ENCODE measurements around the gene KCNIP4.

KCNIP4 gene

GRCh38 chr4:21592970-21593670 lies 355.5 kb downstream of the KCNIP4 start:
- no peak overlapping the region for H3K4me3 Mint-ChIP-seq
- no peak for DNase-seq
- TF ChIP-seq, protein P1, sequence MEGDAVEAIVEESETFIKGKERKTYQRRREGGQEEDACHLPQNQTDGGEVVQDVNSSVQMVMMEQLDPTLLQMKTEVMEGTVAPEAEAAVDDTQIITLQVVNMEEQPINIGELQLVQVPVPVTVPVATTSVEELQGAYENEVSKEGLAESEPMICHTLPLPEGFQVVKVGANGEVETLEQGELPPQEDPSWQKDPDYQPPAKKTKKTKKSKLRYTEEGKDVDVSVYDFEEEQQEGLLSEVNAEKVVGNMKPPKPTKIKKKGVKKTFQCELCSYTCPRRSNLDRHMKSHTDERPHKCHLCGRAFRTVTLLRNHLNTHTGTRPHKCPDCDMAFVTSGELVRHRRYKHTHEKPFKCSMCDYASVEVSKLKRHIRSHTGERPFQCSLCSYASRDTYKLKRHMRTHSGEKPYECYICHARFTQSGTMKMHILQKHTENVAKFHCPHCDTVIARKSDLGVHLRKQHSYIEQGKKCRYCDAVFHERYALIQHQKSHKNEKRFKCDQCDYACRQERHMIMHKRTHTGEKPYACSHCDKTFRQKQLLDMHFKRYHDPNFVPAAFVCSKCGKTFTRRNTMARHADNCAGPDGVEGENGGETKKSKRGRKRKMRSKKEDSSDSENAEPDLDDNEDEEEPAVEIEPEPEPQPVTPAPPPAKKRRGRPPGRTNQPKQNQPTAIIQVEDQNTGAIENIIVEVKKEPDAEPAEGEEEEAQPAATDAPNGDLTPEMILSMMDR (IDR thresholded peaks at IDR 0.05): no peak
- H3K27me3 Mint-ChIP-seq (ENCODE audit: low read depth, poor library complexity): peaks cover 4% of the 10 kb centered on the region
- H3K9me3 Mint-ChIP-seq: no peaks in the 10 kb centered on the region
- H3K27ac Mint-ChIP-seq: no peak overlapping the region
- H3K4me1 Mint-ChIP-seq: peaks cover 5% of the 10 kb centered on the region
- no peaks in the 10 kb centered on the region for H3K36me3 Mint-ChIP-seq (ENCODE audit: low read depth)

GRCh38 chr4:21577056-21577455 lies 371.5 kb downstream of the KCNIP4 start:
- no peak for DNase-seq
- H3K27me3 Mint-ChIP-seq (ENCODE audit: low read depth, poor library complexity): no peaks in the 10 kb centered on the region
- H3K4me1 Mint-ChIP-seq: no peaks in the 10 kb centered on the region
- H3K27ac Mint-ChIP-seq: no peak overlapping the region
- TF ChIP-seq, protein P1 (IDR thresholded peaks at IDR 0.05): no peak
- H3K36me3 Mint-ChIP-seq (ENCODE audit: low read depth): no peaks in the 10 kb centered on the region
- H3K4me3 Mint-ChIP-seq: no peak overlapping the region
- H3K9me3 Mint-ChIP-seq: no peaks in the 10 kb centered on the region

DNA sequence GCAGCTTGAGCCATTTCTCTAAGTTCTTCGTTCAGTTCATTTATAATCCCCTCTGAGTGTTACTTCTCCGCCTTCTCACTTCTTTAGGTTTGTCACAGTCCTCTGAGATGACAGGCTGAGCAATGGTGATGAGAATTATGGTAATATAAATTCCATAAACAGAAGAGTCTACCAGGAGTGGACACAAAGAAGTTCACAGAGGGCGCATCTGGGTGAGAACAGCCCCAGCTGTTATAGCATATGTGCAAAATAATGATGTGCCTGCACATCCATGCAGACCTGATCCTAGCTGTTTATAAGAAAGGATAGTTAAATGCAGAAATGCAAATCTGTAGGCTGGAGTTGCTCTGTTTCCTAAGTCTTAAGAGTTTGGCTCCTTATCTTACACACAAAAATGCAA lies 377.5 kb downstream of the KCNIP4 start:
- no peaks in the 10 kb centered on the region for H3K27me3 Mint-ChIP-seq (ENCODE audit: low read depth, poor library complexity)
- no peaks in the 10 kb centered on the region for H3K36me3 Mint-ChIP-seq (ENCODE audit: low read depth)
- H3K4me1 Mint-ChIP-seq: no peaks in the 10 kb centered on the region
- TF ChIP-seq, protein P1 (IDR thresholded peaks at IDR 0.05): no peak
- H3K4me3 Mint-ChIP-seq: no peak overlapping the region
- DNase-seq: no peak
- H3K27ac Mint-ChIP-seq: no peak overlapping the region
- no peaks in the 10 kb centered on the region for H3K9me3 Mint-ChIP-seq

DNA sequence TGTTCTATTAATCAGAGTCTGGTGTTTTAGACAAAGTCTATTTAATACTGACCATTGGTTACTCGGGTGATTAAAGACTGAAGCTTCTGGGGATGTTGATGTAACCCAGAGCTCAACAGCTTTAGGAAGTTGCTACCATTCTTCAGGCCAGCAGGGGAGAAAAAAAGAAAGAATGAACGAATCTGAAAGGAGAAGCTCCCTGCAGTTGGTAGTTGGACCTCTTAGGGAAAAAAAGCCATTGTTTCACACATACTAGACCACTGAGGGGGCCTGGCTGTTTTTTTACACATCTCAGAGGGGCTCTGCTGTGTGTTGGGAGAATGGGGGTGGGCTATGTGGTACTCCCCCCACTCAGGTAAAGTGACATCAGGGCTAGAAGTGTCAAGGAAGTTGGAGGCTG lies 378.9 kb downstream of the KCNIP4 start:
- H3K36me3 Mint-ChIP-seq (ENCODE audit: low read depth): no peaks in the 10 kb centered on the region
- no peaks in the 10 kb centered on the region for H3K4me1 Mint-ChIP-seq
- DNase-seq: no peak
- no peak overlapping the region for H3K4me3 Mint-ChIP-seq
- TF ChIP-seq, protein P1 (IDR thresholded peaks at IDR 0.05): no peak
- no peaks in the 10 kb centered on the region for H3K9me3 Mint-ChIP-seq
- no peaks in the 10 kb centered on the region for H3K27me3 Mint-ChIP-seq (ENCODE audit: low read depth, poor library complexity)
- no peak overlapping the region for H3K27ac Mint-ChIP-seq

DNA sequence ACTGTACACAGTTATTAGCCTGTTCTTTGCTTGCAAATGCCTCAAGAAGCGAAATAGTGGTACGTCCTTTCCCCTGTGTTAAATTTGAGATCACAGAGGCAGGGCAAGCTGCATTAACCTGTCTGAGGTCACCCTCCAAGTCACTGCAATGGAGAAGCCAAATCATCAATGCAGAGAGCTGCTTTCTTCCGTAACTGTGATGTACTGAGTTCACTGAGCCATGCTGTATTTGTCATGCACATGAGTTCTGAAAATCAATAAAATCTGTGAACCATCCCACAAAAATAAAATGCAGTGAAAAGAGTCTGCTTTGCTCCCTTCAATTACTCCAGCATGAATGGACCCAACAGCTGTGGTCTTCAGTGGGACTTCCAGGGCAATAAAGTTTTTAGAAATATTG lies 393.5 kb downstream of the KCNIP4 start:
- Mint-ChIP-seq H3K9me3 (no peaks in the 10 kb centered on the region), H3K27ac (no peak overlapping the region), H3K4me1 (peaks cover 42% of the 10 kb centered on the region), H3K27me3 (ENCODE audit: low read depth, poor library complexity) (no peaks in the 10 kb centered on the region), H3K4me3 (no peak overlapping the region), H3K36me3 (ENCODE audit: low read depth) (no peaks in the 10 kb centered on the region)
- DNase-seq: no peak
- TF ChIP-seq, protein P1 (IDR thresholded peaks at IDR 0.05): no peak

GRCh38 chr4:21554500-21554899 lies 394.1 kb downstream of the KCNIP4 start:
- Mint-ChIP-seq H3K36me3 (ENCODE audit: low read depth) (no peaks in the 10 kb centered on the region), H3K27ac (peak overlapping the region; percentile 87), H3K27me3 (ENCODE audit: low read depth, poor library complexity) (no peaks in the 10 kb centered on the region), H3K9me3 (no peaks in the 10 kb centered on the region), H3K4me3 (no peak overlapping the region), H3K4me1 (peaks cover 42% of the 10 kb centered on the region)
- no peak for DNase-seq
- TF ChIP-seq, protein P1 (IDR thresholded peaks at IDR 0.05): no peak

Data from nephron progenitor cell (in vitro differentiated cells).